Ovary (tissue), 3 donors: ENCODE results near the gene IMMP2L.

Experiments used
- CTCF ChIP-seq, 3 donors: fragments of 450-650 bp in 2 of 3; fragments of 200-600 bp in 1 of 3; IDR thresholded peaks; one replicate each; pipeline versions ENCODE4 v1.5.1 to v1.8.0; 2016 to 2022; ENCODE audit warnings: antibody characterized with exemption in 3 of 3, mild to moderate bottlenecking in 1 of 3
- POLR2A ChIP-seq: fragments of 450-650 bp; IDR thresholded peaks from one replicate; pipeline ENCODE4 v1.6.1; 2017; ENCODE audit warnings: antibody characterized with exemption, mild to moderate bottlenecking, moderate library complexity
- donor health status: DM: no; HTN: no; CAD: no.

- no peak for TF ChIP-seq POLR2A
- no peak for TF ChIP-seq CTCF (IDR thresholded peaks at IDR 0.05)
These were observed 180.7 kb downstream of the IMMP2L start for GRCh38 chr7:111381590-111381989.
